Adrenal gland (tissue), 12 donors: Measurements from ENCODE around the gene KIF11. TPM values are rescaled to one million over a fixed set of nuclear protein-coding genes. Genes with fewer than 3 reads are reported as not detected.

Experiments
- DNase-seq, 7 donors: peaks; one replicate each; pipeline ENCODE4 v3.0.0-alpha.2; 2019 to 2020
- H3K27ac ChIP-seq, 5 donors: fragments of 200-600 bp; sonication (generic) in 4 of 5; 1 replicate in 3 of 5; 2 replicates in 2 of 5; pipeline versions ENCODE4 v1.5.1 to v1.8.0; 2016 to 2020; ENCODE audit warnings: mild to moderate bottlenecking in 1 of 5
- H3K27me3 ChIP-seq: fragments of 200-600 bp; 2 replicates; pipeline ENCODE4 v1.8.0; 2021
- H3K36me3 ChIP-seq, 2 donors: fragments of 200-600 bp; replicated peaks in 1 of 2; 1 replicate in 1 of 2; 2 replicates in 1 of 2; pipeline versions ENCODE4 v1.5.1 to v1.8.0; 2018 to 2022
- H3K4me1 ChIP-seq, 2 donors: fragments of 200-600 bp; replicated peaks in 1 of 2; 1 replicate in 1 of 2; 2 replicates in 1 of 2; pipeline versions ENCODE4 v1.5.1 to v1.8.0; 2018 to 2021
- H3K4me3 ChIP-seq, 4 donors: fragments of 200-600 bp; sonication (generic) in 3 of 4; one replicate each; pipeline ENCODE4 v1.5.1; 2016 to 2018
- H3K9me3 ChIP-seq, 3 donors: fragments of 200-600 bp; sonication (generic) in 1 of 3; replicated peaks in 1 of 3; 1 replicate in 2 of 3; 2 replicates in 1 of 3; pipeline versions ENCODE4 v1.5.1 to v1.8.0; 2016 to 2021
- CTCF ChIP-seq, 6 experiments: fragments of 450-650 bp in 4 of 6; fragments of 200-600 bp in 2 of 6; sonication (generic) in 1 of 6; IDR thresholded peaks; 1 replicate in 5 of 6; 2 replicates in 1 of 6; pipeline versions ENCODE4 v1.5.1 to v1.8.0; 2016 to 2021; ENCODE audit warnings: antibody characterized with exemption in 6 of 6, mild to moderate bottlenecking in 2 of 6, moderate library complexity in 1 of 6
- POLR2A ChIP-seq, 2 donors: fragments of 450-650 bp; IDR thresholded peaks; one replicate each; pipeline ENCODE4 v1.6.1; 2017; ENCODE audit warnings: antibody characterized with exemption in 2 of 2, mild to moderate bottlenecking in 2 of 2, moderate library complexity in 1 of 2
- WGBS, 4 donors: extraction: QIAGEN DNeasy Blood & Tissue Kit in 2 of 4; methylation state at CpG; one replicate each; pipeline versions ENCODE4 v1.1.5 to v1.1.7; 2013 to 2017; 5-methylcytosine and 5-hydroxymethylcytosine counted together
- intact Hi-C, 2 donors: fragments of 100-400 bp; cut with DNase I; formaldehyde crosslinking; loops; one replicate each; pipeline versions ENCODE4 v1.14.1 to v1.15.0; 2022 to 2023
- polyA plus RNA-seq, 3 donors: library from polyadenylated mRNA; stranded (reverse); fragments of 200-250 nt in 2 of 3; fragments of 350-450 nt in 1 of 3; fragmentation: Illumina TruSeq in 1 of 3; extraction: RNeasy Lipid Tissue Mini Kit (QIAGEN cat#74804) in 1 of 3; gene quantifications; one replicate each; pipeline ENCODE4 v1.2.3, GENCODE V29; 2013 to 2014
- total RNA-seq, 9 donors: library from RNA; depleted of rRNA in 4 of 9; stranded (reverse); fragments of >200 nt in 4 of 9; fragments of 120-200 nt in 1 of 9; fragmentation: NEBNext Ultra II Directional in 1 of 9; extraction: Animal tissue kit (Norgen Biotek cat#: 25700) in 1 of 9; gene quantifications; one replicate each; pipeline versions ENCODE4 v1.1.0 to v1.2.4, GENCODE V29; 2013 to 2023
- donor health status: healthy with polysubstance abuse.
- donor health status: Bipolar disorder and iron deficiency.
- donor health status: DM: yes; HTN: yes; CAD: no.
- donor health status: DM: no; HTN: no; CAD: no.
- donor health status: DM: no; HTN: no; CAD: no.
- donor health status: DM: yes; HTN: yes; CAD: no.

The KIF11 gene
- total and polyA plus RNA-seq, 12 donors = 0.30 to 11.6 (median 1.4) TPM

DNA sequence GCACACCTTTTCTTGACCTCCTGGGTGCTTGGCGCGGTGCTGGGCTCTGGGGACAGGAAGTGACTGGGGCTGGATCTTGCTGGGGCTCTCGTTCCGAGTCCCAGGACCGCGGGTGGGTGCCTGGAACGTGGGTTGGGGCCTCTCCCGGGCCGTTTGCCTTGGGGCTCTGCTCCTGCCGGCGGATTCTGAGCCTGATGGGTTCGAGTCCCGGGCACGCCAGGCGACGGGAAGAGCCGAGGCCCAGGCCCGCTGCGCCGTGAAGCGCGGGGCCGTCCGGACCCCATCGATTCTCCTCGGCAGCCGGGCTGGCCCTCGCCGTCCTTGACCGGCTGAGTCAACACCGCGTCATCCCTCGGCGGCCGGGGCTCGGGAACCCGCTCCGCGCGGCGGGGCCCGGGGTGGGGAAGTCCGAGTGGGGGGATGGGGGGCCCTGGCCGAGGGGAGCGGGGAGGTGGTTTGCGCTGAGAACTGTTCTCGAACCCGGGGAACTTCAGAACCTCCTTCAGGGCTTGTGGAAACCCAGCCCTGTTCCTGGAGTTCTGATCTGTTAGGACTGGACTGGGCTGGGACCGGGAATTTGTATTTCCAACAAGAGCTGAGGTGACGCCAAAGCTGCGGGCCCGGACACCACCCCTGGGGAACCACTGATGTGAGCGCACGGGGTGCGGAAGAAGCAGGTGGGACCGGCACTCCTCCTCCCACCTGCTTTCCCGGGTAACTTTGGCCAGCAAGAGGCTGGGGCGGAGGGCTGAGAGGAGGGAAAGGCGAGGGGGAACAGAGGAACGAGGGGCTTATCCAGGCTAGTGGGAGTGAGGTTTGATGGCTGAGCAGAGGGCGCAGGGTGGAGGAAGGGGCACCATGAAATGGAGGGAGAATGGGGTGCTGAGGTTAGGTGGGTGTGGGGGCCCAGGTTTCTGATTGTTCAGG, 103.0 kb downstream of the KIF11 start:
- 30 to 33% (median 31%) methylated on average over 22 to 61 of the region's 61 CpGs for WGBS, 4 donors
- H3K27ac ChIP-seq = peak overlapping the region; percentile 90 to 97 (median 93)
- H3K27me3 ChIP-seq = no peaks in the 10 kb centered on the region
- peaks cover 43 to 53% of the 10 kb centered on the region in 2 donors for H3K4me1 ChIP-seq
- TF ChIP-seq CTCF (IDR thresholded peaks at IDR 0.05) = peak in 1 of 6 experiments; percentile 9
- peak; percentile 45 to 78 for TF ChIP-seq POLR2A (IDR thresholded peaks at IDR 0.05)
- peaks cover 0 to 15% of the 10 kb centered on the region in 2 donors for H3K36me3 ChIP-seq
- peak; percentile 83 to 91 (median 87) for DNase-seq
- intact Hi-C loops = no loop called here
- H3K9me3 ChIP-seq = no peaks in the 10 kb centered on the region
- H3K4me3 ChIP-seq = peak overlapping the region in 2 of 4 donors; percentile 10 to 49

- intact Hi-C loops = no loop called here
- TF ChIP-seq CTCF (IDR thresholded peaks at IDR 0.05) (peak in 2 of 6 experiments; percentile 14 to 17), POLR2A (IDR thresholded peaks at IDR 0.05) (no peak)
- Histone ChIP-seq H3K4me1 (peaks cover 43 to 48% of the 10 kb centered on the region in 2 donors), H3K27me3 (no peaks in the 10 kb centered on the region), H3K4me3 (peak overlapping the region in 1 of 4 donors; percentile 49), H3K36me3 (peaks cover 0 to 15% of the 10 kb centered on the region in 2 donors), H3K27ac (peak overlapping the region; percentile 90 to 97 (median 93)), H3K9me3 (no peaks in the 10 kb centered on the region)
- peak in 4 of 7 donors; percentile 20 to 42 (median 30) for DNase-seq
- 68 to 75% (median 70%) methylated on average over 7 of the region's 7 CpGs for WGBS, 4 donors
Measured at GRCh38 chr10:92696606-92697383, 103.9 kb downstream of the KIF11 start.

- intact Hi-C loops = no loop called here
- 31 to 45% (median 39%) methylated on average over 7 of the region's 7 CpGs for WGBS, 4 donors
- Histone ChIP-seq H3K27me3 (no peaks in the 10 kb centered on the region), H3K9me3 (no peaks in the 10 kb centered on the region), H3K4me1 (peaks cover 39% of the 10 kb centered on the region in 2 donors), H3K27ac (peak overlapping the region in 4 of 5 donors; percentile 19 to 97 (median 92)), H3K4me3 (no peak overlapping the region), H3K36me3 (peaks cover 0 to 15% of the 10 kb centered on the region in 2 donors)
- DNase-seq = no peak
- no peak for TF ChIP-seq POLR2A (IDR thresholded peaks at IDR 0.05)
- no peak for TF ChIP-seq CTCF (IDR thresholded peaks at IDR 0.05)
Measured at GRCh38 chr10:92697663-92698511, 105.0 kb downstream of the KIF11 start.
